H1 (cell line): ENCODE measurements around the gene RHOBTB3. TPM values are rescaled to one million over a fixed set of nuclear protein-coding genes. Genes with fewer than 3 reads are reported as not detected.

Experiments used
- RNF2 ChIP-seq: fragments of 200-900, 300-1000 bp; sonication (generic); IDR thresholded peaks from 2 replicates; pipeline ENCODE4 v1.7.1; 2016; ENCODE audit warnings: borderline replicate concordance, low read depth, mild to moderate bottlenecking, antibody characterized with exemption, low read length; ENCODE audit not compliant: poor library complexity, severe bottlenecking; ENCODE audit errors: missing control alignments
- TBP ChIP-seq: IDR thresholded peaks from 2 replicates; pipeline ENCODE4 v1.6.1; 2011; ENCODE audit warnings: low read depth, low read length, improper control_type of control experiment
- polyA plus RNA-seq, 7 experiments: library from polyadenylated mRNA; depleted of rRNA in 3 of 7; stranded (reverse) in 5 of 7; unstranded in 2 of 7; fragments of >200 nt in 5 of 7; fragments of 200-250 nt in 2 of 7; gene quantifications; 1 replicate in 5 of 7; 2 replicates in 1 of 7; 4 replicates in 1 of 7; pipeline versions ENCODE4 v1.2.1 to v1.2.3, GENCODE V29; 2011 to 2013; ENCODE audit warnings: missing spikeins in 2 of 7, mixed read lengths in 2 of 7
- total RNA-seq: library from RNA; stranded (reverse); fragmentation: NEBNext Ultra II Directional; extraction: Animal tissue kit (Norgen Biotek cat#: 25700); gene quantifications from 2 replicates; pipeline ENCODE4 v1.2.1, GENCODE V29; 2021
- TF ChIP-seq, protein P1 (sequence below): IDR thresholded peaks from 2 replicates; pipeline ENCODE4 v1.6.1; 2011; ENCODE audit warnings: low read depth, mild to moderate bottlenecking, low read length; ENCODE audit not compliant: insufficient read depth

The RHOBTB3 gene
- total and polyA plus RNA-seq, 2 of the 8 experiments (the other 6 are each of a cell fraction or from before 2014, with no cell fraction given) = 8.2 to 17.5 TPM

DNA sequence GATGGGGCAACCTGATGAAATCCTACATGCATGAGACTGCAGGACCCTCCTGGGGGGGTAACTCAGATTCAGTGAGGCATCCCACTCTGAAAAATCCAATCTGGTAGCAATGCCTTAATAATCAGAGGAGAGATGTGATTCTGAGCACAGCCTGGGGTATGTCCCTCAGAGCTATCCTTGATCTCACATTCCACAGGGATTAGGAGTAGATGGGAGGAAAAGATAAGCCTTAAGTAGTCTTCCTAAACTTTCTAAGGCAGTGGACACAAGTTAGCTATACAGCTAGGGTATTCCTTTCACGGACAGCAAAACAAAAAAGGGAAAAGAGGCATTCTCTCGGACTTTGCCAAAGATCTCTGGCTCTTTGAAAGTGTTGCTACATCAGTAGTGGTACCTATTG is 44.5 kb upstream of the RHOBTB3 start (continued):
- TF ChIP-seq, protein P1, sequence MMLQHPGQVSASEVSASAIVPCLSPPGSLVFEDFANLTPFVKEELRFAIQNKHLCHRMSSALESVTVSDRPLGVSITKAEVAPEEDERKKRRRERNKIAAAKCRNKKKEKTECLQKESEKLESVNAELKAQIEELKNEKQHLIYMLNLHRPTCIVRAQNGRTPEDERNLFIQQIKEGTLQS = no peak
- TF ChIP-seq TBP (no peak), RNF2 (no peak)
